KMS-11 (cell line): ENCODE results near the gene ZMYND8.
"Not testable (repeated sequence)": the region's sequence is repeated elsewhere in the genome, so short reads cannot be mapped to it uniquely, and the experiment has no call there.

Experiments used
- H2AFZ ChIP-seq: fragments of 200-600 bp; sonication (generic); 2 replicates; pipeline ENCODE4 v1.6.1; 2016; ENCODE audit warnings: antibody characterized with exemption, mixed run types, low read depth
- H3K27ac ChIP-seq: fragments of 200-600 bp; sonication (generic); 2 replicates; pipeline ENCODE4 v1.6.1; 2016; ENCODE audit warnings: mild to moderate bottlenecking, mixed run types
- H3K27me3 ChIP-seq: fragments of 200-600 bp; sonication (generic); 2 replicates; pipeline ENCODE4 v1.6.1; 2017; ENCODE audit warnings: mild to moderate bottlenecking, low read depth, mixed run types, moderate library complexity; ENCODE audit not compliant: insufficient read depth
- H3K36me3 ChIP-seq: fragments of 200-600 bp; sonication (generic); 2 replicates; pipeline ENCODE4 v1.6.1; 2017; ENCODE audit warnings: mild to moderate bottlenecking, mixed run types; ENCODE audit not compliant: insufficient read depth
- H3K4me1 ChIP-seq: fragments of 200-600 bp; sonication (generic); 2 replicates; pipeline ENCODE4 v1.6.1; 2016; ENCODE audit warnings: mild to moderate bottlenecking, low read depth, mixed run types; ENCODE audit not compliant: poor library complexity, severe bottlenecking
- H3K4me2 ChIP-seq: fragments of 200-600 bp; sonication (generic); 2 replicates; pipeline ENCODE4 v1.7.0; 2016; ENCODE audit warnings: mild to moderate bottlenecking, mixed run types
- H3K4me3 ChIP-seq: fragments of 200-600 bp; sonication (generic); IDR thresholded peaks from 2 replicates; pipeline ENCODE4 v1.6.1; 2017; ENCODE audit warnings: low read depth, low read length, mixed read lengths; ENCODE audit not compliant: insufficient read depth
- H3K79me2 ChIP-seq: fragments of 200-600 bp; sonication (generic); 2 replicates; pipeline ENCODE4 v1.6.1; 2016; ENCODE audit warnings: low read depth, mixed run types; ENCODE audit not compliant: insufficient read depth
- H3K9ac ChIP-seq: fragments of 200-600 bp; sonication (generic); 2 replicates; pipeline ENCODE4 v1.6.1; 2016; ENCODE audit warnings: mild to moderate bottlenecking, mixed run types
- H4K20me1 ChIP-seq: fragments of 200-600 bp; sonication (generic); 2 replicates; pipeline ENCODE4 v1.6.1; 2016; ENCODE audit warnings: mild to moderate bottlenecking, mixed run types; ENCODE audit not compliant: insufficient read depth
- CTCF ChIP-seq: fragments of 200-600 bp; sonication (generic); conservative IDR thresholded peaks from 2 replicates; pipeline ENCODE4 v1.6.1; 2017; ENCODE audit warnings: low read depth, mild to moderate bottlenecking, antibody characterized with exemption, low read length, moderate library complexity, mixed read lengths

Gene ZMYND8

GRCh38 chr20:47179267-47179666 lies 177.2 kb downstream of the ZMYND8 start:
- Histone ChIP-seq H4K20me1 (no peaks in the 10 kb centered on the region), H3K36me3 (peaks cover 3% of the 10 kb centered on the region; the same call in 1 of the 2 replicates), H3K79me2 (no peaks in the 10 kb centered on the region), H3K4me1 (no peaks in the 10 kb centered on the region), H3K9ac (no peak overlapping the region), H3K27me3 (no peaks in the 10 kb centered on the region), H3K4me3 (no peak overlapping the region), H2AFZ (no peak overlapping the region), H3K27ac (no peak overlapping the region), H3K4me2 (no peak overlapping the region)
- TF ChIP-seq CTCF: no peak

GRCh38 chr20:47178851-47179250 lies 177.6 kb downstream of the ZMYND8 start:
- Histone ChIP-seq H3K79me2 (no peaks in the 10 kb centered on the region), H3K27ac (no peak overlapping the region), H3K4me3 (no peak overlapping the region), H3K27me3 (no peaks in the 10 kb centered on the region), H4K20me1 (no peaks in the 10 kb centered on the region), H3K36me3 (peaks cover 3% of the 10 kb centered on the region; the same call in 1 of the 2 replicates), H3K9ac (no peak overlapping the region), H2AFZ (no peak overlapping the region), H3K4me1 (no peaks in the 10 kb centered on the region), H3K4me2 (no peak overlapping the region)
- TF ChIP-seq CTCF: no peak

- Histone ChIP-seq H2AFZ (no peak overlapping the region), H3K9ac (no peak overlapping the region), H3K36me3 (0 out of 2 replicates have a peak, but pooled peaks cover 3% of the 10 kb centered on the region), H3K27ac (no peak overlapping the region), H3K4me1 (no peaks in the 10 kb centered on the region), H3K4me3 (no peak overlapping the region), H3K27me3 (no peaks in the 10 kb centered on the region), H3K79me2 (no peaks in the 10 kb centered on the region), H4K20me1 (no peaks in the 10 kb centered on the region), H3K4me2 (no peak overlapping the region)
- TF ChIP-seq CTCF: no peak
Measured at GRCh38 chr20:47178277-47178676, 178.2 kb downstream of the ZMYND8 start.

- not testable (repeated sequence) for H3K4me3 ChIP-seq, H2AFZ ChIP-seq, H3K27me3 ChIP-seq, H3K36me3 ChIP-seq, H3K27ac ChIP-seq, H3K4me1 ChIP-seq, H4K20me1 ChIP-seq, H3K9ac ChIP-seq, H3K4me2 ChIP-seq, H3K79me2 ChIP-seq
Measured at GRCh38 chr20:47176217-47176616, 180.3 kb downstream of the ZMYND8 start.

GRCh38 chr20:47175493-47175892 lies 181.0 kb downstream of the ZMYND8 start:
- no peaks in the 10 kb centered on the region for H3K4me1 ChIP-seq
- H3K36me3 ChIP-seq: 0 out of 2 replicates have a peak, but pooled peaks cover 3% of the 10 kb centered on the region
- no peak overlapping the region for H2AFZ ChIP-seq

More at GRCh38 chr20:47175493-47175892, 181.0 kb downstream of the ZMYND8 start:
- no peak overlapping the region for H3K4me2 ChIP-seq
- H3K27me3 ChIP-seq: no peaks in the 10 kb centered on the region
- H3K27ac ChIP-seq: no peak overlapping the region
- no peaks in the 10 kb centered on the region for H4K20me1 ChIP-seq
- no peaks in the 10 kb centered on the region for H3K79me2 ChIP-seq
- TF ChIP-seq CTCF: no peak
- H3K4me3 ChIP-seq: no peak overlapping the region
- no peak overlapping the region for H3K9ac ChIP-seq
